Measurements from ENCODE around the gene C16orf89.
A peak's percentile ranks its signal among the peaks of the same experiment; 100 is the strongest.
"Not testable (repeated sequence)": the region's sequence is repeated elsewhere in the genome, so short reads cannot be mapped to it uniquely, and the experiment has no call there.

Gene C16orf89

GRCh38 chr16:5062051-5062450 is 3.7 kb downstream of the C16orf89 start:
- DNase-seq (ENCODE audit: low read depth in 2 of 3, low spot score in 2 of 3) = no peak

- DNase-seq (ENCODE audit: low read depth in 2 of 3, low spot score in 2 of 3) = no peak
Measured at GRCh38 chr16:5060073-5060641, 5.6 kb downstream of the C16orf89 start.

GRCh38 chr16:5059386-5060072 is 6.2 kb downstream of the C16orf89 start:
- no peak for DNase-seq (ENCODE audit: low read depth in 2 of 3, low spot score in 2 of 3)

- no peak for DNase-seq (ENCODE audit: low read depth in 2 of 3, low spot score in 2 of 3)
Measured at GRCh38 chr16:5058476-5058875, 7.3 kb downstream of the C16orf89 start.

- no peak for DNase-seq (ENCODE audit: low read depth in 2 of 3, low spot score in 2 of 3)
Measured at GRCh38 chr16:5056352-5056751, 9.4 kb downstream of the C16orf89 start.

- DNase-seq (ENCODE audit: low read depth in 2 of 3, low spot score in 2 of 3) = no peak
Measured at GRCh38 chr16:5054876-5055865, 10.6 kb downstream of the C16orf89 start.

GRCh38 chr16:5046914-5047313 is 18.8 kb downstream of the C16orf89 start:
- no peak for DNase-seq (ENCODE audit: low read depth in 2 of 3, low spot score in 2 of 3)

GRCh38 chr16:5045499-5046115 is 20.1 kb downstream of the C16orf89 start:
- no peak for DNase-seq (ENCODE audit: low read depth in 2 of 3, low spot score in 2 of 3)

GRCh38 chr16:5044581-5044980 is 21.2 kb downstream of the C16orf89 start:
- DNase-seq (ENCODE audit: low read depth in 2 of 3, low spot score in 2 of 3) = not testable (repeated sequence)

GRCh38 chr16:5044011-5044540 is 21.7 kb downstream of the C16orf89 start:
- DNase-seq (ENCODE audit: low read depth in 2 of 3, low spot score in 2 of 3) = no peak

GRCh38 chr16:5042574-5043171 is 23.1 kb downstream of the C16orf89 start:
- DNase-seq (ENCODE audit: low read depth in 2 of 3, low spot score in 2 of 3) = no peak

- DNase-seq (ENCODE audit: low read depth in 2 of 3, low spot score in 2 of 3) = no peak
Measured at GRCh38 chr16:5041600-5042133, 24.1 kb downstream of the C16orf89 start.

GRCh38 chr16:5040451-5040850 is 25.3 kb downstream of the C16orf89 start:
- DNase-seq (ENCODE audit: low read depth in 2 of 3, low spot score in 2 of 3) = no peak

- no peak for DNase-seq (ENCODE audit: low read depth in 2 of 3, low spot score in 2 of 3)
Measured at GRCh38 chr16:5036228-5037156, 29.3 kb downstream of the C16orf89 start.

GRCh38 chr16:5035909-5036227 is 29.9 kb downstream of the C16orf89 start:
- DNase-seq (ENCODE audit: low read depth in 2 of 3, low spot score in 2 of 3) = no peak

GRCh38 chr16:5034167-5034523 is 31.6 kb downstream of the C16orf89 start:
- no peak for DNase-seq (ENCODE audit: low read depth in 2 of 3, low spot score in 2 of 3)

GRCh38 chr16:5033256-5034166 is 32.2 kb downstream of the C16orf89 start, which contains the start of gene NAGPA:
Gene NAGPA, minus strand, starts transcription at chr16:5033935. Its CDS starts 21 bp downstream, at chr16:5033914.
- DNase-seq (ENCODE audit: low read depth in 2 of 3, low spot score in 2 of 3) = peak; percentile 56 to 62 (median 60)

GRCh38 chr16:5032748-5033167 is 33.0 kb downstream of the C16orf89 start:
- no peak for DNase-seq (ENCODE audit: low read depth in 2 of 3, low spot score in 2 of 3)

Data from activated CD8-positive, alpha-beta memory T cell treated with anti-CD3 and anti-CD28 coated beads for 48 hours (primary cell).